H1 (cell line): Measurements from ENCODE around the gene BPIFB4. TPM values are rescaled to one million over a fixed set of nuclear protein-coding genes. Genes with fewer than 3 reads are reported as not detected.

Experiments
- CTCF ChIA-PET: fragments of 300-600 bp; sonication (Branson Sonifier 250); formaldehyde crosslinking; loops from one replicate; lab custom pipeline; 2021; ENCODE audit not compliant: partially characterized antibody; lab: Charles Lee
- POLR2A ChIA-PET: fragments of 300-600 bp; sonication (Branson Sonifier 250); formaldehyde crosslinking; loops from one replicate; lab custom pipeline; 2021; ENCODE audit warnings: inconsistent platforms; ENCODE audit not compliant: partially characterized antibody; lab: Charles Lee
- DNase-seq, 2 experiments: peaks; one replicate each; pipeline versions ENCODE4 v3.0.0 to v3.0.0-alpha.2; 2010 to 2022; ENCODE audit warnings: low spot score in 2 of 2, low read depth in 1 of 2, mixed read lengths in 1 of 2
- FAIRE-seq: peaks from 2 replicates; lab custom pipeline; 2011; peaks lifted over from hg19 to GRCh38; lab: Jason Lieb, UNC
- H2AFZ ChIP-seq: 2 replicates; pipeline ENCODE4 v1.8.1; 2012; ENCODE audit warnings: low read length, inconsistent platforms
- H2AK5ac ChIP-seq: 2 replicates; pipeline ENCODE4 v1.6.1; 2013; ENCODE audit warnings: low read depth, low read length
- H2BK120ac ChIP-seq: replicated peaks from 2 replicates; pipeline ENCODE3; 2013; ENCODE audit warnings: low read depth, low read length, inconsistent platforms
- H2BK12ac ChIP-seq: 2 replicates; pipeline ENCODE4 v1.6.1; 2013; ENCODE audit warnings: low read depth, low read length
- H2BK15ac ChIP-seq: 2 replicates; pipeline ENCODE4 v1.6.1; 2013; ENCODE audit warnings: low read length
- H2BK20ac ChIP-seq: 2 replicates; pipeline ENCODE4 v1.6.1; 2013; ENCODE audit warnings: low read length
- H2BK5ac ChIP-seq: 2 replicates; pipeline ENCODE4 v1.6.1; 2013; ENCODE audit warnings: low read depth, low read length
- H3K14ac ChIP-seq: 2 replicates; pipeline ENCODE4 v1.6.1; 2013; ENCODE audit warnings: inconsistent platforms; ENCODE audit not compliant: insufficient read length
- H3K18ac ChIP-seq: 2 replicates; pipeline ENCODE4 v1.6.1; 2013; ENCODE audit warnings: low read length; ENCODE audit errors: extremely low read depth
- H3K23ac ChIP-seq: 2 replicates; pipeline ENCODE4 v1.6.1; 2013; ENCODE audit warnings: inconsistent platforms; ENCODE audit not compliant: insufficient read length
- H3K23me2 ChIP-seq: 2 replicates; pipeline ENCODE4 v1.6.1; 2013; ENCODE audit warnings: low read depth, low read length
- H3K27ac ChIP-seq: 2 replicates; pipeline ENCODE4 v1.6.1; 2011; ENCODE audit warnings: low read depth, low read length, inconsistent platforms
- H3K27me3 ChIP-seq, 4 experiments: replicated peaks in 1 of 4; 1 replicate in 1 of 4; 2 replicates in 3 of 4; pipeline versions ENCODE4 v1.6.1 to v1.8.1; 2011 to 2013; ENCODE audit warnings: low read length in 3 of 4, mild to moderate bottlenecking in 3 of 4, inconsistent platforms in 2 of 4, mixed read lengths in 2 of 4, moderate library complexity in 1 of 4; ENCODE audit not compliant: control insufficient read depth in 3 of 4, insufficient read depth in 3 of 4; ENCODE audit errors: extremely low read depth in 1 of 4
- H3K36me3 ChIP-seq, 4 experiments: 2 replicates each; pipeline versions ENCODE4 v1.6.1 to v1.8.1; 2011 to 2013; ENCODE audit warnings: mild to moderate bottlenecking in 4 of 4, low read length in 3 of 4, moderate library complexity in 2 of 4, control low read depth in 1 of 4, inconsistent platforms in 1 of 4; ENCODE audit not compliant: insufficient read depth in 4 of 4, control insufficient read depth in 2 of 4
- H3K4ac ChIP-seq: replicated peaks from 2 replicates; pipeline ENCODE3; 2013; ENCODE audit warnings: low read length, low read depth, mixed read lengths, inconsistent platforms; ENCODE audit not compliant: insufficient read length
- H3K4me1 ChIP-seq, 4 experiments: replicated peaks in 1 of 4; 1 replicate in 1 of 4; 2 replicates in 3 of 4; pipeline versions ENCODE4 v1.6.1 to v1.8.1; 2011 to 2013; ENCODE audit warnings: low read length in 3 of 4, inconsistent platforms in 2 of 4, mixed read lengths in 1 of 4; ENCODE audit not compliant: insufficient read depth in 4 of 4, control insufficient read depth in 3 of 4
- H3K4me2 ChIP-seq, 2 experiments: 2 replicates each; pipeline versions ENCODE4 v1.6.1 to v1.8.1; 2011 to 2013; ENCODE audit warnings: low read depth in 2 of 2, low read length in 2 of 2, control low read depth in 1 of 2, inconsistent platforms in 1 of 2, mild to moderate bottlenecking in 1 of 2; ENCODE audit not compliant: insufficient read depth in 1 of 2
- H3K4me3 ChIP-seq, 4 experiments: fragments of 200-600, 300-600 bp in 1 of 4; sonication (generic), shearing (Covaris generic), sonication (Bioruptor Twin) in 1 of 4; 2 replicates each; pipeline versions ENCODE4 v1.5.1 to v1.8.1; 2011 to 2016; ENCODE audit warnings: low read length in 4 of 4, low read depth in 3 of 4, control low read depth in 2 of 4, inconsistent platforms in 2 of 4, mild to moderate bottlenecking in 2 of 4, mixed read lengths in 1 of 4, moderate library complexity in 1 of 4; ENCODE audit not compliant: insufficient read depth in 2 of 4; ENCODE audit errors: extremely low read depth in 1 of 4
- H3K56ac ChIP-seq: replicated peaks from 2 replicates; pipeline ENCODE3; 2013; ENCODE audit warnings: low read depth, mild to moderate bottlenecking, mixed read lengths, low read length, inconsistent platforms; ENCODE audit not compliant: insufficient read length
- H3K79me1 ChIP-seq: 2 replicates; pipeline ENCODE4 v1.6.1; 2013; ENCODE audit warnings: low read depth, low read length, control low read depth
- H3K79me2 ChIP-seq, 2 experiments: 2 replicates each; pipeline versions ENCODE4 v1.6.1 to v1.8.1; 2012 to 2013; ENCODE audit warnings: low read length in 2 of 2, mild to moderate bottlenecking in 2 of 2, inconsistent platforms in 1 of 2; ENCODE audit not compliant: insufficient read depth in 2 of 2, control insufficient read depth in 1 of 2
- H3K9ac ChIP-seq, 4 experiments: replicated peaks in 1 of 4; 1 replicate in 1 of 4; 2 replicates in 3 of 4; pipeline versions ENCODE4 v1.6.1 to v1.8.1; 2011 to 2013; ENCODE audit warnings: low read depth in 3 of 4, low read length in 3 of 4, control low read depth in 2 of 4, mild to moderate bottlenecking in 2 of 4, moderate library complexity in 2 of 4, inconsistent platforms in 1 of 4; ENCODE audit errors: extremely low read depth in 1 of 4
- H3K9me3 ChIP-seq, 2 experiments: 2 replicates each; pipeline versions ENCODE4 v1.6.1 to v1.8.1; 2012 to 2013; ENCODE audit warnings: mild to moderate bottlenecking in 2 of 2, moderate library complexity in 2 of 2, control low read depth in 1 of 2, inconsistent platforms in 1 of 2, low read depth in 1 of 2, low read length in 1 of 2, mixed read lengths in 1 of 2; ENCODE audit not compliant: insufficient read depth in 2 of 2
- H4K20me1 ChIP-seq, 2 experiments: replicated peaks in 1 of 2; 2 replicates each; pipeline versions ENCODE3 to v1.8.1; 2011 to 2013; ENCODE audit warnings: inconsistent platforms in 2 of 2, low read length in 2 of 2, mild to moderate bottlenecking in 1 of 2; ENCODE audit not compliant: insufficient read depth in 2 of 2, control insufficient read depth in 1 of 2
- H4K5ac ChIP-seq: 2 replicates; pipeline ENCODE4 v1.6.1; 2013; ENCODE audit warnings: low read length, low read depth, mixed read lengths, inconsistent platforms; ENCODE audit not compliant: insufficient read length
- H4K8ac ChIP-seq: 2 replicates; pipeline ENCODE4 v1.8.0; 2013; ENCODE audit warnings: mild to moderate bottlenecking, moderate library complexity, low read length, inconsistent platforms; ENCODE audit not compliant: insufficient read depth; ENCODE audit errors: extremely low read depth
- H4K91ac ChIP-seq: replicated peaks from 2 replicates; pipeline ENCODE3; 2013; ENCODE audit warnings: low read length, mixed read lengths, inconsistent platforms; ENCODE audit not compliant: insufficient read length
- JUN ChIP-seq: IDR thresholded peaks from 2 replicates; pipeline ENCODE4 v1.6.1; 2011; ENCODE audit warnings: low read depth, mild to moderate bottlenecking, improper control_type of control experiment, low read length
- SIRT6 ChIP-seq: IDR thresholded peaks from one replicate; pipeline ENCODE4 v1.7.1; 2012; ENCODE audit warnings: low read length, inconsistent platforms
- SRF ChIP-seq: IDR thresholded peaks from 2 replicates; pipeline ENCODE4 v1.6.1; 2011; ENCODE audit warnings: mild to moderate bottlenecking, low read depth, low read length, moderate library complexity
- TAF1 ChIP-seq: IDR thresholded peaks from 2 replicates; pipeline ENCODE4 v1.6.1; 2011; ENCODE audit warnings: mild to moderate bottlenecking, low read depth, low read length
- WGBS, 2 experiments: shearing (Covaris generic) in 1 of 2; methylation state at CpG; one replicate each; pipeline versions ENCODE4 v1.1.6 to v1.1.7; 2013 to 2015; ENCODE audit warnings: low lambda C conversion rate in 2 of 2, mixed read lengths in 2 of 2, inconsistent platforms in 1 of 2, low coverage in 1 of 2, missing lambda C conversion rate in 1 of 2; ENCODE audit not compliant: insufficient replicate concordance in 2 of 2, insufficient coverage in 1 of 2, insufficient read length in 1 of 2; ENCODE audit errors: extremely low coverage in 1 of 2, missing lambda C conversion rate in 1 of 2; 5-methylcytosine and 5-hydroxymethylcytosine counted together
- polyA plus RNA-seq, 7 experiments: library from polyadenylated mRNA; depleted of rRNA in 3 of 7; stranded (reverse) in 5 of 7; unstranded in 2 of 7; fragments of >200 nt in 5 of 7; fragments of 200-250 nt in 2 of 7; gene quantifications; 1 replicate in 5 of 7; 2 replicates in 1 of 7; 4 replicates in 1 of 7; pipeline versions ENCODE4 v1.2.1 to v1.2.3, GENCODE V29; 2011 to 2013; ENCODE audit warnings: missing spikeins in 2 of 7, mixed read lengths in 2 of 7
- total RNA-seq: library from RNA; stranded (reverse); fragmentation: NEBNext Ultra II Directional; extraction: Animal tissue kit (Norgen Biotek cat#: 25700); gene quantifications from 2 replicates; pipeline ENCODE4 v1.2.1, GENCODE V29; 2021

The BPIFB4 gene
- total and polyA plus RNA-seq, 2 of the 8 experiments (the other 6 are each of a cell fraction or from before 2014, with no cell fraction given): not detected

- Histone ChIP-seq H2AK5ac (no peak overlapping the region), H3K4me1 (no peaks in the 10 kb centered on the region), H3K79me1 (no peaks in the 10 kb centered on the region), H2BK12ac (no peak overlapping the region), H2BK15ac (no peak overlapping the region), H2BK120ac (no peak overlapping the region), H3K23me2 (no peaks in the 10 kb centered on the region), H3K4me3 (no peak overlapping the region), H4K20me1 (no peaks in the 10 kb centered on the region), H4K91ac (no peak overlapping the region), H2BK20ac (no peak overlapping the region), H4K8ac (no peak overlapping the region), H2AFZ (no peak overlapping the region), H3K36me3 (no peaks in the 10 kb centered on the region), H3K9me3 (no peaks in the 10 kb centered on the region), H3K27ac (no peak overlapping the region), H3K4me2 (no peak overlapping the region), H4K5ac (no peak overlapping the region), H3K18ac (no peak overlapping the region), H2BK5ac (no peak overlapping the region), H3K56ac (no peak overlapping the region), H3K23ac (no peak overlapping the region), H3K79me2 (no peaks in the 10 kb centered on the region), H3K14ac (no peak overlapping the region), H3K27me3 (no peaks in the 10 kb centered on the region), H3K4ac (no peak overlapping the region), H3K9ac (no peak overlapping the region)
- no peak for FAIRE-seq
- ChIA-PET CTCF (interaction anchor here (0.9 to 3.8 kb wide), 2 partner anchors 10 to 36 kb away, joined by 3 to 13 read pairs; no protein-coding TSS in a partner anchor), POLR2A (no interaction called here)
- 92% methylated on average over 7 of the region's 7 CpGs; no CpG with 5 or more reads in 1 of the 2 experiments for WGBS, 2 experiments
- no peak for DNase-seq
- no peak for TF ChIP-seq TAF1
- no peak for TF ChIP-seq SRF
- TF ChIP-seq JUN: no peak
- TF ChIP-seq SIRT6: no peak
Measured at GRCh38 chr20:33059136-33059535, 20.3 kb upstream of the BPIFB4 start.
